ENCODE results near the gene WSCD2.

Gene WSCD2

GRCh38 chr12:108117902-108118301, 11.2 kb upstream of the WSCD2 start:
- TF ChIP-seq, protein P1, sequence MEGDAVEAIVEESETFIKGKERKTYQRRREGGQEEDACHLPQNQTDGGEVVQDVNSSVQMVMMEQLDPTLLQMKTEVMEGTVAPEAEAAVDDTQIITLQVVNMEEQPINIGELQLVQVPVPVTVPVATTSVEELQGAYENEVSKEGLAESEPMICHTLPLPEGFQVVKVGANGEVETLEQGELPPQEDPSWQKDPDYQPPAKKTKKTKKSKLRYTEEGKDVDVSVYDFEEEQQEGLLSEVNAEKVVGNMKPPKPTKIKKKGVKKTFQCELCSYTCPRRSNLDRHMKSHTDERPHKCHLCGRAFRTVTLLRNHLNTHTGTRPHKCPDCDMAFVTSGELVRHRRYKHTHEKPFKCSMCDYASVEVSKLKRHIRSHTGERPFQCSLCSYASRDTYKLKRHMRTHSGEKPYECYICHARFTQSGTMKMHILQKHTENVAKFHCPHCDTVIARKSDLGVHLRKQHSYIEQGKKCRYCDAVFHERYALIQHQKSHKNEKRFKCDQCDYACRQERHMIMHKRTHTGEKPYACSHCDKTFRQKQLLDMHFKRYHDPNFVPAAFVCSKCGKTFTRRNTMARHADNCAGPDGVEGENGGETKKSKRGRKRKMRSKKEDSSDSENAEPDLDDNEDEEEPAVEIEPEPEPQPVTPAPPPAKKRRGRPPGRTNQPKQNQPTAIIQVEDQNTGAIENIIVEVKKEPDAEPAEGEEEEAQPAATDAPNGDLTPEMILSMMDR (IDR thresholded peaks at IDR 0.05): no peak

DNA sequence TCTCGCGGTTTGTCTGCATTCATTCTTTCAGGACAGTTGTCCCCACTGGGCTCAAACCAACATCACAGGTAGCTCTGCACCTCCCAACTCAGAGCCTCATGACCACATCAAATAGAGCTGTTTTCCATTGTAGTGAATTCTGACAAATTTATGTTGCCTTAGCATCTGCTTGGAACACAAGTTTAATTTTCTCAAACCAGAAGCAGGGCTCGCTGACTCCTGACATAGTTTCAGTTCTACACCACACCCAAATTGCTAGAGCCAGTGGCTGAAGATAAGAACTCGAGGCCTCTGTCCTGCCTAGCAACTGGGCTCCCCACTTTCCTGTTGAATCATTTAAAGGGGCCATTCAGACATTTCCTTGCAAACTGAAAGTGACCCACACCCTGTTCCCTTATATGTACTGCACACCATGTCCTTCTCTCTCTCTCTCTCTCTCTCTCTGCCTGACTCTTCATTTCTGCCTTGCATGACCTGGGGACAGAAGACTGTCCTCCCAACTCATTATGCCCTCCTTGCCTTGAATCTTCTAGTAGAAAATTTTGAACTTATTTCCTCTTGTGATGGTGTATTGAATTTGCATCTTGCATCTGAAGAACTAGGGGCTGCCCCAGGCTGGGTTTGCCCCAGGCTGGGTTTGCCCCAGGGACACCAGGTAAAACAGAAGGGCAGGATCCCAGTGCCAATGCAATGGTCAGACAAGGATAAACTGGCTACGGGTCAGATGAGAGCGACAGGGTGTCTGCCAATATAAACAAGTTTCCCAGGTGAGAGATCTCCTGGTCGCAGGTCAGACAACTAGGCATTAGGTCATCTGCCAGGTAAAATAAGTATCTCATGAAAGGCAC, 9.7 kb upstream of the WSCD2 start:
- TF ChIP-seq, protein P1 (IDR thresholded peaks at IDR 0.05): no peak

DNA sequence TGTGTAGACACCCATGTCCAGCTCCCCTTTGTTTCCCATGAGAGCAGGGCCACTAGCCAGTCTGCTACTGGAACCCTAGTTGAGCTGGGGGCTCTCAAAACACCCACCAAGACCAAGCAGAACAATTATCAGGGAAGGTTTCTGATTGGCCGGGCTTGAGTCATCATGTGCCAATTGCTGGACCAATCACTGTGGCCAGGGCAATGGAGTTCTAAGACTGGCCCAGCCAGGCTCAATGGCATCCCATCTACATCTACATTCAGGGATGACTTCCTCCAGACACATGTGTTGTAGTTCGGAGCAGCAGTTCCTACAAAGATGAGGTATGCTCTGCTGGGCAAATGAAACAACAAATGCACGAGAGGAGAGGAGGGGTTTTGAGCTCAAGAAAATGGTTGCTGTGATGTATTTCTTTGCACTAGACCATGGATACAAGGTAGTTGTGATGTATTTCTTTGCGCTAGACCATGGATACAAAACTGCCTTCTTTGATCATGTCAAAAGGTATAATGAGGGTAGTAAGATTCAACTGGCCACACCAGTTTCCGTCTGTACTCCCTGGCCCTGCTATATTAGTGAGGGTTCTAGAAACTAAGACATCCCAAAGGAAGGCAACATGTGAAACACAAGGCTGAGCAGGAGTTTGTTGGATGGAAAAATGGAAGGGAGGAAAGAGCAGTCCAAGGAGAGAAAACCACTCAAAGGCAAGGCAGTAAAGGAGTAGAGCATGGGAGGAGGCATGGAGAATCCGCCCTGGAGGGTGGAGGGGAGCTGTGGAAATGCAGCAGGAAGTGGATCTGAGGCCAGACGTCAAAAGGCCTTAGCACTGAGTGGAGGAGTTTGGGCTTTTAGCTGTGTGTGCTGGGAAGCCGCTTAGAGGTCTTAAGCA, 8.9 kb upstream of the WSCD2 start:
- TF ChIP-seq, protein P1 (IDR thresholded peaks at IDR 0.05): no peak

- TF ChIP-seq, protein P1 (IDR thresholded peaks at IDR 0.05): no peak
Measured at GRCh38 chr12:108120863-108121165, 8.3 kb upstream of the WSCD2 start.

- TF ChIP-seq, protein P1 (IDR thresholded peaks at IDR 0.05): no peak
Measured at GRCh38 chr12:108121320-108121719, 7.8 kb upstream of the WSCD2 start.

DNA sequence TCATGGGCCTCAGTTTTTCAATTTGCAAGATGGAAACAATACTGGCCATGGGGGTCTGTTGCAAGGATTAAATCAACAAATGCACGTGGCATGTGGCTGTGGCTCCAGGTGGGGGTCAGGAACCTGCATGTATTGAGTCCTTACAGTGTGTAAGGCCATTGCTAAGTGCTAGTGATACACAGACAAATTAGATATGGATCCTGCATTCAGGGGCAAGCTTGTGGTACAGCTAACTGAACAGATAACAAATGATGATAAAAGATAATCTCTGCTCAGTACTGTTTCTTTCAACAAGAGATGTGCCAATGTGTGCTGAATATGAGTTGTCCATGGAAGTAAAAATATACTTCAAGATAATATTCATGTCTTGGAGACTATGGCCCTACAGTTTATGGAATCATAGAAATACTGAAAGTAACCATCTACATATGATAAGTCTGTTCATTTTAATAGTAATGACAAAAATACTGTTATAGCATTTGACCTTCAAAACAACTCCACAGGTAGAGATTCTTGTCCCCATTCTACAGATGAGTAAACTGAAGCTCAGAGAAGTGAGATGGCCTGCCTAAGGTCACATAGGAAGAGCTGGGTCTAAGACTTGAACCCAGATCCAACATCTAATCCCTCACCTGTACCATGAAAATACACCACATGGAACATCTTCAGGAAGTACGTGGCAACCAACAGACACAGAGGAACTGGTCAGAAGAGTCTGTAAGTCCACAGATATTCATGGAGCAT, 7.2 kb upstream of the WSCD2 start:
- TF ChIP-seq, protein P1 (IDR thresholded peaks at IDR 0.05): no peak

- TF ChIP-seq, protein P1 (IDR thresholded peaks at IDR 0.05): no peak
Measured at GRCh38 chr12:108122644-108123043, 6.4 kb upstream of the WSCD2 start.
